ENCODE results near the gene OR2H2. TPM values are rescaled to one million over a fixed set of nuclear protein-coding genes. Genes with fewer than 3 reads are reported as not detected.
A peak's percentile ranks its signal among the peaks of the same experiment; 100 is the strongest.

The OR2H2 gene
- total and polyA plus RNA-seq, 2 of the 13 experiments (the other 11 are each of a cell fraction or from before 2014, with no cell fraction given), result not detected

DNA sequence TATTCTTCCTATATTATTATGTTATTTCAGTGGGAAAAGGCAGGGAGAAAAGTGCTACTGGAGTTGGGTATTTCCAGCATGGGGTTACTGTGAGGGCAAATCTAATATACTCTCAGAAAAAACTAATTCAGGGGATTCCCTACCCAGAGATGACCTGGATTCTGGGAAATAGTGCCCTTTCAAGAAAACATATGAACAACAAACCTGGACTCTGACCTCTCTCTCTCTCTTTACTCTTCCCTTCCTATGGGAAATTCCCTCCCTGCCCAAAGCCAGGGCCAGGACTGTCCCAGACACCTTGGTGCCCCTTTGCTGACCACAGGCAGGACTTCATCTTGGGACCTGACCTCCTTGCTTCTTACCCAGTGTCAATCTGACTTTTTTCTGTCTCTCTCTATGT lies 23.8 kb upstream of the OR2H2 start:
- in situ Hi-C loops (cut with HindIII; ENCODE audit: extremely low pct_ligation_motif_present, low pct_unique_long_range_greater_than_20kb) (no loop called here), intact Hi-C loops (cut with micrococcal nuclease; ENCODE audit: unreplicated experiment) (no loop called here)
- peak; percentile 48; the same call in 2 of the 3 replicates for ATAC-seq
- Histone ChIP-seq H3K9me3 (ENCODE audit: low read length) (no peaks in the 10 kb centered on the region), H3K4me1 (ENCODE audit: insufficient read depth, low read length) (peaks cover 37% of the 10 kb centered on the region), H3K4me2 (ENCODE audit: low read depth, low read length) (peak overlapping the region; percentile 67), H3K27me3 (ENCODE audit: control insufficient read depth in 1 of 2, insufficient read depth in 2 of 2, low read length in 2 of 2) (no peaks in the 10 kb centered on the region), H3K27ac (ENCODE audit: extremely low read length, insufficient read depth, low read length) (no peak overlapping the region), H3K36me3 (replicated peaks in 1 of 2; ENCODE audit: control insufficient read depth in 1 of 2, insufficient read depth in 2 of 2, low read length in 2 of 2) (no peaks in the 10 kb centered on the region), H3K4me3 (replicated peaks in 1 of 3; ENCODE audit: insufficient read depth in 1 of 3, low read depth in 2 of 3, low read length in 3 of 3) (no peak overlapping the region), H3K9ac (ENCODE audit: insufficient read depth, low read depth, low read length) (no peak overlapping the region), H2AFZ (ENCODE audit: low read length) (no peak overlapping the region), H4K20me1 (ENCODE audit: insufficient read depth, low read length) (no peaks in the 10 kb centered on the region), H3K79me2 (ENCODE audit: insufficient read depth, low read length) (no peaks in the 10 kb centered on the region)
- ChIA-PET POLR2A (no interaction called here), CTCF (ENCODE audit: low intra/inter-chr PET ratio, low total read pairs) (no interaction called here)
- BruUV-seq (replicated peaks), result no TSS peak
- FAIRE-seq, result no peak
- DNase-seq (ENCODE audit: low spot score), result peak; percentile 43
- TF ChIP-seq SP1 (IDR thresholded peaks at IDR 0.05) (no peak), SP1 (CRISPR knock-in tag; IDR thresholded peaks at IDR 0.05) (no peak), FOXK1 (CRISPR knock-in tag; IDR thresholded peaks at IDR 0.05; ENCODE audit: borderline replicate concordance, low read depth) (0 out of 2 replicates have a peak, but pooled peaks have one; percentile 17), PHB2 (IDR thresholded peaks at IDR 0.05; ENCODE audit: partially characterized antibody) (no peak), GATA4 (IDR thresholded peaks at IDR 0.05; ENCODE audit: borderline replicate concordance, low read depth) (no peak), NFKBIZ (CRISPR knock-in tag; IDR thresholded peaks at IDR 0.05) (0 out of 2 replicates have a peak, but pooled peaks have one; percentile 30), TBP (CRISPR knock-in tag; IDR thresholded peaks at IDR 0.05) (no peak), TGIF2 (CRISPR knock-in tag; IDR thresholded peaks at IDR 0.05) (no peak), SMC3 (IDR thresholded peaks at IDR 0.05; ENCODE audit: low read length) (no peak), PAX8 (CRISPR knock-in tag; IDR thresholded peaks at IDR 0.05; ENCODE audit: borderline replicate concordance) (no peak), HNF4G (IDR thresholded peaks at IDR 0.05; ENCODE audit: borderline replicate concordance, low read depth, low read length) (peak; percentile 53; the same call in 1 of the 2 replicates), HNF4G (CRISPR knock-in tag; IDR thresholded peaks at IDR 0.05; ENCODE audit: borderline replicate concordance, low read depth) (peak; percentile 49; the same call in 1 of the 2 replicates), MYC (CRISPR knock-in tag; IDR thresholded peaks at IDR 0.05; ENCODE audit: borderline replicate concordance) (no peak)
- TF ChIP-seq, protein P1, sequence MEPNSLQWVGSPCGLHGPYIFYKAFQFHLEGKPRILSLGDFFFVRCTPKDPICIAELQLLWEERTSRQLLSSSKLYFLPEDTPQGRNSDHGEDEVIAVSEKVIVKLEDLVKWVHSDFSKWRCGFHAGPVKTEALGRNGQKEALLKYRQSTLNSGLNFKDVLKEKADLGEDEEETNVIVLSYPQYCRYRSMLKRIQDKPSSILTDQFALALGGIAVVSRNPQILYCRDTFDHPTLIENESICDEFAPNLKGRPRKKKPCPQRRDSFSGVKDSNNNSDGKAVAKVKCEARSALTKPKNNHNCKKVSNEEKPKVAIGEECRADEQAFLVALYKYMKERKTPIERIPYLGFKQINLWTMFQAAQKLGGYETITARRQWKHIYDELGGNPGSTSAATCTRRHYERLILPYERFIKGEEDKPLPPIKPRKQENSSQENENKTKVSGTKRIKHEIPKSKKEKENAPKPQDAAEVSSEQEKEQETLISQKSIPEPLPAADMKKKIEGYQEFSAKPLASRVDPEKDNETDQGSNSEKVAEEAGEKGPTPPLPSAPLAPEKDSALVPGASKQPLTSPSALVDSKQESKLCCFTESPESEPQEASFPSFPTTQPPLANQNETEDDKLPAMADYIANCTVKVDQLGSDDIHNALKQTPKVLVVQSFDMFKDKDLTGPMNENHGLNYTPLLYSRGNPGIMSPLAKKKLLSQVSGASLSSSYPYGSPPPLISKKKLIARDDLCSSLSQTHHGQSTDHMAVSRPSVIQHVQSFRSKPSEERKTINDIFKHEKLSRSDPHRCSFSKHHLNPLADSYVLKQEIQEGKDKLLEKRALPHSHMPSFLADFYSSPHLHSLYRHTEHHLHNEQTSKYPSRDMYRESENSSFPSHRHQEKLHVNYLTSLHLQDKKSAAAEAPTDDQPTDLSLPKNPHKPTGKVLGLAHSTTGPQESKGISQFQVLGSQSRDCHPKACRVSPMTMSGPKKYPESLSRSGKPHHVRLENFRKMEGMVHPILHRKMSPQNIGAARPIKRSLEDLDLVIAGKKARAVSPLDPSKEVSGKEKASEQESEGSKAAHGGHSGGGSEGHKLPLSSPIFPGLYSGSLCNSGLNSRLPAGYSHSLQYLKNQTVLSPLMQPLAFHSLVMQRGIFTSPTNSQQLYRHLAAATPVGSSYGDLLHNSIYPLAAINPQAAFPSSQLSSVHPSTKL (CRISPR knock-in tag; IDR thresholded peaks at IDR 0.05), result peak; percentile 67
- TF ChIP-seq, protein P2, sequence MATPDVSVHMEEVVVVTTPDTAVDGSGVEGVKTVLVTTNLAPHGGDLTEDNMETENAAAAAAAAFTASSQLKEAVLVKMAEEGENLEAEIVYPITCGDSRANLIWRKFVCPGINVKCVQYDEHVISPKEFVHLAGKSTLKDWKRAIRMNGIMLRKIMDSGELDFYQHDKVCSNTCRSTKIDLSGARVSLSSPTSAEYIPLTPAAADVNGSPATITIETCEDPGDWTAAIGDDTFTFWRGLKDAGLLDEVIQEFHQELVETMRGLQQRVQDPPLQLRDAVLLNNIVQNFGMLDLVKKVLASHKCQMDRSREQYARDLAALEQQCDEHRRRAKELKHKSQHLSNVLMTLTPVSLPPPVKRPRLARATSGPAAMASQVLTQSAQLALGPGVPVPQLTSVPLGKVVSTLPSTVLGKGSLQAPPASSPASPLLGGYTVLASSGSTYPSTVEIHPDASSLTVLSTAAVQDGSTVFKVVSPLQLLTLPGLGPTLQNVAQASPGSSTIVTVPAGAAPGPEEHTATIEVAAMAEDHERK (CRISPR knock-in tag; IDR thresholded peaks at IDR 0.05; ENCODE audit: low read depth), result no peak
- TF ChIP-seq, protein P3, sequence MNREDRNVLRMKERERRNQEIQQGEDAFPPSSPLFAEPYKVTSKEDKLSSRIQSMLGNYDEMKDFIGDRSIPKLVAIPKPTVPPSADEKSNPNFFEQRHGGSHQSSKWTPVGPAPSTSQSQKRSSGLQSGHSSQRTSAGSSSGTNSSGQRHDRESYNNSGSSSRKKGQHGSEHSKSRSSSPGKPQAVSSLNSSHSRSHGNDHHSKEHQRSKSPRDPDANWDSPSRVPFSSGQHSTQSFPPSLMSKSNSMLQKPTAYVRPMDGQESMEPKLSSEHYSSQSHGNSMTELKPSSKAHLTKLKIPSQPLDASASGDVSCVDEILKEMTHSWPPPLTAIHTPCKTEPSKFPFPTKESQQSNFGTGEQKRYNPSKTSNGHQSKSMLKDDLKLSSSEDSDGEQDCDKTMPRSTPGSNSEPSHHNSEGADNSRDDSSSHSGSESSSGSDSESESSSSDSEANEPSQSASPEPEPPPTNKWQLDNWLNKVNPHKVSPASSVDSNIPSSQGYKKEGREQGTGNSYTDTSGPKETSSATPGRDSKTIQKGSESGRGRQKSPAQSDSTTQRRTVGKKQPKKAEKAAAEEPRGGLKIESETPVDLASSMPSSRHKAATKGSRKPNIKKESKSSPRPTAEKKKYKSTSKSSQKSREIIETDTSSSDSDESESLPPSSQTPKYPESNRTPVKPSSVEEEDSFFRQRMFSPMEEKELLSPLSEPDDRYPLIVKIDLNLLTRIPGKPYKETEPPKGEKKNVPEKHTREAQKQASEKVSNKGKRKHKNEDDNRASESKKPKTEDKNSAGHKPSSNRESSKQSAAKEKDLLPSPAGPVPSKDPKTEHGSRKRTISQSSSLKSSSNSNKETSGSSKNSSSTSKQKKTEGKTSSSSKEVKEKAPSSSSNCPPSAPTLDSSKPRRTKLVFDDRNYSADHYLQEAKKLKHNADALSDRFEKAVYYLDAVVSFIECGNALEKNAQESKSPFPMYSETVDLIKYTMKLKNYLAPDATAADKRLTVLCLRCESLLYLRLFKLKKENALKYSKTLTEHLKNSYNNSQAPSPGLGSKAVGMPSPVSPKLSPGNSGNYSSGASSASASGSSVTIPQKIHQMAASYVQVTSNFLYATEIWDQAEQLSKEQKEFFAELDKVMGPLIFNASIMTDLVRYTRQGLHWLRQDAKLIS (CRISPR knock-in tag; IDR thresholded peaks at IDR 0.05), result no peak
- TF ChIP-seq, protein P4, sequence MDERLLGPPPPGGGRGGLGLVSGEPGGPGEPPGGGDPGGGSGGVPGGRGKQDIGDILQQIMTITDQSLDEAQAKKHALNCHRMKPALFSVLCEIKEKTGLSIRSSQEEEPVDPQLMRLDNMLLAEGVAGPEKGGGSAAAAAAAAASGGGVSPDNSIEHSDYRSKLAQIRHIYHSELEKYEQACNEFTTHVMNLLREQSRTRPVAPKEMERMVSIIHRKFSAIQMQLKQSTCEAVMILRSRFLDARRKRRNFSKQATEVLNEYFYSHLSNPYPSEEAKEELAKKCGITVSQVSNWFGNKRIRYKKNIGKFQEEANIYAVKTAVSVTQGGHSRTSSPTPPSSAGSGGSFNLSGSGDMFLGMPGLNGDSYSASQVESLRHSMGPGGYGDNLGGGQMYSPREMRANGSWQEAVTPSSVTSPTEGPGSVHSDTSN (CRISPR knock-in tag; IDR thresholded peaks at IDR 0.05), result no peak

All from HepG2 (cell line).